SKM-1 treated with dmso at 0.1 percent for 144 hours (cell line): ENCODE measurements around the gene KIF3B.

Experiments
- DNase-seq: peaks from one replicate; lab custom pipeline; 2025; ENCODE audit not compliant: unreplicated experiment; lab: John Stamatoyannopoulos, UW

Gene KIF3B

DNA sequence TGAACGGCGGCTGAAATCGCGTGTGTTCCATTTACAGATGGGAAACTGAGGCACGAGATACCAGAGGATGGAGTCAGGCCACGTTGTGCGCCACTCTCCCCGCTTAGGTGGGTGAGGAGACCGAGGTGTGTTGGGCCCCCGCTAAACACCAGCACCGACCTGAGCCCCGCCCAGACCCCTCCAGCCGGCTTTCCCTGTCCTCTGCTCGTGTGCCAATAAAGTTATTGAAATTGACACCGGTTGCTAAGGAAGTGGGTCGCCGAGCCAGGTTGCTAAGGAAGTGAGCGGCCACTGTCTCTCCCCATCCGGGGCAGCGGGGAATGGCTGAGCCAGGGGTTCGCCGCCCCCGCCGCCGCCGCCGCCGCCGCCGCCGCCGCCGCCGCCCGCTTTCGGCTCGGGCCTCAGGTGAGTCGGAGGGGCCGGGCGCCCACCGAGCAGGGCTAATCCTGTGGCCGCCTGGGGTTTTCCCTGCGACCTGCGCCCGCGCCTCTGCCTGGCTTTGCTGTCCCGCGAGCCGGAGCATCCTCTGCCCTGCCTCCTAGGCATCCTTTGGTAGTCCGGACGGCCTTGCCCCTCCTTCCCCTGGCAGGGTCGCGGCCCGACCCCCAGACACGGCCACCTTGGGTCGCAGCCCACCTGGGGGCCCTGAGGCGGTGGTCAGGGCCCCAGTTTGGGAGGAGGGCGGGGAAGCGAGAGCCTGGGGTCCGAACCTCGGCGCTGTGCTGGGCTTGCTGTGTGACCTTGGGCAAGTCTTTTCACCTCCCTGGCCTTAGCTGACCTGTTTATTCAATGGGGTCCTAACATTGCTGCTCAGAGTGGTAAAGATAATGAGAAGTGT lies at the start of gene KIF3B:
Gene KIF3B (plus strand): TSS at position 291 of the 838 bp plus-strand sequence. CDS start 32,127 bp downstream, outside the sequence.
- DNase-seq = peak; percentile 90

DNA sequence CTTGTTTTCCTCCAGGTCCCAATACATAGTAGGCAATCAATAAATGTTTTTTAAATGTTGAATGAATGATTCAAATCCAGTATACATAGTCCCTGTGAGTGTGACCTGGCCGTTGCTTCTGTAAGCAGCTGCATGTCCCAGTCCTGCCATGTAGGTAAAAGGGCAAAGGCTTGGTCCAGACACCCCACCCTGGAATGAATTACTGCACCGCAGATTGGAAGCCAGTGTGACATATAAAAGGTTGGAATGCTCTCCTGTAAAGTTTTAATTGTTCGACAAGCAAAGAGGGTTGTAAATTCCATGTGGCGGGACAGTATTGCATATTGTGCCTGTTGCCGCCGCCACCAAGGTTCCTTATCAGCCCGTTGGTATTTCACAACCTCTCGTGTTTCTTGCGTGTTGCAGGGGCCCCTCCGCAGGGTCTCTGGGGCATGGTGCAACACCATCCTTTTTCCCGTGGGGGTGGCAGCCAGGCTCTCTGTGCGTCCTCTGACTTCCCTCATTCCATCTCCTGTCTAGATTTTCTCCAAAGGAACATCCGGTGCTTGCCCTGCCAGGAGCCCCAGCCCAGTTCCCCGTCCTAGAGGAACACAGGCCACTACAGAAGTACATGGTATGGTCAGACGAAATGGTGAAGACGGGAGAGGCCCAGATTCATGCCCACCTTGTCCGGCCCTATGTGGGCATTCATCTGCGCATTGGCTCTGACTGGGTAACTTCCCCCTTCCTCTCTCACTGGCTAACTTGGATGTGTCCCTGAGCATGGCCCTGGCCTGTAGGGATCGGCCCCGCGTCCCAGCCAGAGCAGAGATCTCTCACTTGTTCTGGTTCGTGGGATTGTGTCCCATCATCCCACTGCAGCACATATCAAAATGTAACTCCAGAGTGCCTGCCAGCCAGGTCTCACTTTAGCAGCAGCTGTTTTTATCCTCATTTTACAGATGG lies 49.4 kb upstream of the KIF3B start:
- peak; percentile 92 for DNase-seq

DNA sequence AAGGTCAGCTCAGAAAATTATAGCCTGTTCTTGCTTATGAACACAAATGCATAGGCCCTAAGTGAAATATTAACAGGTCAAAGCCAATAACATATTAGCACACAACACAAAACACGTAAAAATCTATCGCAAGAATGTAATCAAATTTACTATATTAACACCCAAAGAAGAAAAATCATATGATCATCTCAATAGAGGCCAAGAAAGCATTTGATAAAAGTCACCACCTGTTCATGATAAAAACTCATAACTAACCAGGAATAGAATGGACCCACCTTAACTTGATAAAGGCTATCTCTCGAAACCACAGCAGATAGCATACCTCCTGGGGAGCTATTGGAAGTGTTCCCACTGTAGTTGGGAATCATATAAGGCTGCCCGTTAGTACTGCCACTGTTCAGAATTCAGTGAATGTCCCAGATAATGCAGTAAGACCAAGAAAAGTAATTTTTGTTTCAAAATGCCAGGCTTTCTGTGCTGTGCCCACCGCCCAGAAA lies 48.2 kb upstream of the KIF3B start:
- DNase-seq = no peak

DNA sequence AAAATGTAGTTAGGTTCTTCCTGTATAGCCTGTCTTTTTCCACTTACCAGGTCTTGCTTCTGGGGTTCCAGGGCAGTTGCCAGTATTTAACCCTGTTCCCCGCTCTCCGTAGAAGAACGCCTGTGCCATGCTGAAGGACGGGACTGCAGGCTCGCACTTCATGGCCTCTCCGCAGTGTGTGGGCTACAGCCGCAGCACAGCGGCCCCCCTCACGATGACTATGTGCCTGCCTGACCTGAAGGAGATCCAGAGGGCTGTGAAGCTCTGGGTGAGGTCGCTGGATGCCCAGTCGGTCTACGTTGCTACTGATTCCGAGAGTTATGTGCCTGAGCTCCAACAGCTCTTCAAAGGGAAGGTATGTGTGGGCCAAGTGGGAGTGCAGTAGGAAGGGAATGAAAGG lies 46.7 kb upstream of the KIF3B start:
- no peak for DNase-seq

DNA sequence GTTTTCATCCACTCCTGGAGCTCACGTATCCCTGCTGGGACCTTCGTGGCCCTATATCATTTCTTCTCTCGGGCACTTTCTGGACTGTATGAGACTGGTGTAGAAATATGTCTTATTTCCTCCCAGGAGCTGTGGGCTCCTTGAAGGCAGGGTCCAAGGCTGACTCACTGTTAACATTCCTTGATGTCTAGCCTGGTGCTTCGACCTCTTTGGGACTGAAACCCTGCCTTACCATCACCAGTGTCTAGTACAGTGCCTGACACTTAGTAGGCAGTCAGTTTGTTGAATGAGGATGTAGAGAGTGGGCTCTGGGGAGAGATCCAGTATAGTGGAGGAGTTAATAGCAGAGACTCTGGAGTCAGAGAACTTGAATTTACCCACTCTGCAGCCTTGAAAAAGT lies 46.2 kb upstream of the KIF3B start:
- DNase-seq = no peak

DNA sequence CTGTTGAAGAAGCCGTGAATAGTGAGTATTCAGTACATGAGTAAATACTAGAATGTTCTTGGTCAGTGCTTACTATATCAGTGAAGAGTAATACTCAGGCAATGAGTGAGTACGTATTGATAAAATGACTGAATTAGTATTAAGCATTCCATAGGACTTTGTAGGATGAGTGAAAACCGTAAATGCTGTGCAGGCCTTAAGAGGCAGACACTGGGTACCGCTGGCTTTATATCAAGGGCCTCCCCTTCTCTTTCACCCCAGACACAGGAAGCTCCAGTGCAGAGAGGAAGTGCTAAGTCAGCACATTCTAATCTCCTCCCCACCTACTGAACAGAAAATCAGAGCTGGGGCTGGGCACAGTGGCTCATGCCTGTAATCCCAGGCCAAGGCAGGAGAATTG lies 45.6 kb upstream of the KIF3B start:
- peak; percentile 47 for DNase-seq

DNA sequence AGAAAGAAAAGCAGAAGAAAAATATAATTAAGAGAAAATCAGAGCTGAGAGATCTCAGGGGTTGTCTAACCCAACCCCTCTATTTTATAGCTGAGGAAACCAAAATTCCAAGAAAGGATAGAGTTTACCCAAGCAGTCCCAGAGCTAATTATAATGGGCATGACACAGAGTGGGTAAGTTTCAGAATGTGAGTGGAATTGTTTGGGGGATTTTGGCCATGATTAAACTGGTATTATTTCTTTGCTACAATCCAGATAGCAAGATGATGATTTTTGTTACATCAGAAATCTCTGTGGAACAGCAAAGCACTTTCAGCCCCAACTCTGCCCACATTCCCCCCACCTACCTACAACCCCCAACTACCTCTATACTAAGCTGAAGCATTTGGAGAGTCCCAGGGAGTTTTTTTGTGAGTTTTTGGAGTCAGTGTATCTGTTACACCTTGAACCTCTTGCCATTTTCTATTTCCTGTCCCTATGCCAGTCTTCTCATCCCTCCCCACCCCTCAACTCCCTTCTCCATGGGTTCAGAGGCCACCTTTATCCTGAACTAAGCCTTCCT lies 45.0 kb upstream of the KIF3B start:
- DNase-seq = no peak

DNA sequence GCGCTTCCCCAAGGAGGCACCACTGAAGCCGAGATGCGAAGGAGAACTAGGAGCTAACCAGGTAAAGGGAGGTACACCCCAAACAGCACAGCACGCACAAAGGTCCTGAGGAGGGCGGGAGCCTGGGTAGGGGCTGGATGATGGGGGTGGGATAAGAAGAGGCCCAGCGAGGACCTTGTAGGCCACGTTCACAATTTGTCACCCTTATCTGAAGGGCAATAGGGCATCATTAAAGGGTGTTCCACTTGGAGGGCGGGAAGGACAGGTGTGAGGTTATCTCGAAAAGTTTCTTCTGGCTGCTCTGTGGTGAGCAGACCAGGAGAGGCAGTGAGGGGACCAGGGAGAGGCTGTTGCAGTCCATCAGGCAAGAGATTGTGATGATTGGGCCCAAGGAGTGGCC lies 44.2 kb upstream of the KIF3B start:
- no peak for DNase-seq

DNA sequence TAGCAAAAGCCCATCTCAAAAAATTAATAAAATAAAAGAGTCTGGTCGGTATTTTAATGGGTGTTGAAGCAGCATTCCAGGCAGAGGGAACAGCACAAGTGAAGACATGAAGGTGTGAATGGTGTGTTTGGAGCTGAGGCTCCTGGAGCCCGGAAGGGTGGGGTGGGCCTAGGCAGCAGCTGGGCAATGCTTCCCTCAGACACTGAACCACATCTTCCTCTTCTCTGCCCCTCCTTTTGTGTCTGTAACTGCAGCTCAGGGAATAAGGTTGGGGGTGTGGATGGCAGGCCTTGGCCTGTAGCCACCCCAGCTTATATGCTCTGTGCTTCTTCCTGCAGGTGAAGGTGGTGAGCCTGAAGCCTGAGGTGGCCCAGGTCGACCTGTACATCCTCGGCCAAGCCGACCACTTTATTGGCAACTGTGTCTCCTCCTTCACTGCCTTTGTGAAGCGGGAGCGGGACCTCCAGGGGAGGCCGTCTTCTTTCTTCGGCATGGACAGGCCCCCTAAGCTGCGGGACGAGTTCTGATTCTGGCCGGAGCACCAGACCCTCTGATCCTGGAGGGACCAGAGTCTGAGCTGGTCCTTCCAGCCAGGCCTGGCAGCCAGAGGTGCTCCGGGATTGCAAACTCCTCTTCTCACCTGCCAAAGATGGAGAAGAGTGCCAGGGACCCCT lies 43.2 kb upstream of the KIF3B start:
- peak; percentile 74 for DNase-seq

DNA sequence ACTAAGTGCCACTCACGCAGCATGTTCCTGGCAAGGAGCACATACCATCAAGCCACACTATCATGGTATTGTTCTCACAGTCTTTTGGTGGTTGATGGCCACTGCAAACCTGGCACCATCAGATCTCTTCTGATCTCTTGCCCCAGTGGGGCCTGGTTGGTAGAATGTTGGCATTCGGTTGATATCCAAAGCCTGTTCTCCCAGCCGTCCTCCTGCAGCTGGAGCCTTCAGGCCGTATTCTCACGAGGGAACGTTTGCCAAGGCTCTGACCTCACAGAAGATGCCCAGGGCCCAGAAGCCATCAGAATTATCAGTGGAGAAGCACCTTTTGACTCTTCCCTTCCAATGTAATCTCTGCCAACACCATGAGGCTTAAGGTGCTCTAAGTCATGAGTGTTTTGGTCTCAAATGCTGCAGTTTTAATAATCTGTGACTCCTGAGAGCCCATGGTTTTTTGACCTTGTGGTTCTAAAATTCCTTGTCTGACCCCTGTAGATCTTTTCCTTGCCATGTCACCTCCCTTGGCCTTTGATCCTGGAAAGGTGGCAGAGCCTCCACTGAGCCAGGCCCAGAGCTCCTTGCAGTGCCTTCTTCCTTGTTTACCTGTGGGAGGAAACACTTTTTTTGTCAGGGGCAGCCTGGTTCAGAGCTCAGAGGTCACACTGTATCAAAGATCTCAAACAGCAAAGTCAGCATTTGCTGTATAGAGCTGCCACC lies 42.0 kb upstream of the KIF3B start:
- no peak for DNase-seq

DNA sequence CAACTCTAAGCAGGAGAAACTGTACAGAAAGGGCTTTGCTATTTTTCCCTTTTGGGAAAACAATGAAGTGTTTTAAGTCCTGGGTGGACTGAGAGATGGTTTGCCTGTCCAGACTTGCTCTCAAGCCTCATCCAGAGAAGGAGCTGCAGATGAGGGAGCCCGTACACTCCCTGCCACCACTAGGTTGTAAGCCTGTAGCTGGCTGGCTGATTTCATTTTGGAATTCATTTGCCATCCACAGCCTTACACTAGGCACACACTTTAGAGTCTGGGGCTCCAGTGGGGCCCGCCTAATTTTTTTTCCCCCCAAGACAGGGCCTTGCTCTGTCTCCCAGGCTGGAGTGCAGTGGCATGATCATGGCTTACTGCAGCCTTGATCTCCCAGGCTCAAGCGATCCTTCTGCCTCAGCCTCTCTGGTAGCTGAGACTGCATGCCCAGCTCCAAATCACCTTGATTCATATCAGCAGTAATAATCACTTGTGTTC lies 41.4 kb upstream of the KIF3B start:
- DNase-seq = no peak

DNA sequence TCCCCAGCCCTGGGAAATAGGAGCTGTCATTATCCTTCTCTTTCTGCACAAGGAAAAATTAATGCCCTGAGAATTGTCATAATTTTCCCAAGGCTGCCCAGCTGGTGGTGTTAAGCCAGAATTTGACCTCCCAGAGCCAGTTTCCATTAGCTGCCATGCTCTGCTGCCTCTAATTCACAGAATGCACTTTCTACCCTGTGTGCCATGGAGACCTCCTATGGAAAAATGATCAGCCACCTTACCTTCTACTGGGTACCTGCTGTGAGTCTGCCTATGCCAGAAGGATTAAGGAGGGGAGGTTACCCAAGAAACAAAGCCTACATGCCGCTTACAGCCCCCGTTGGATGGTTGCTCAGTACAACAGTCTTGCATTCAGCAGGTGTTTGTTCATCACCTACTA lies 40.6 kb upstream of the KIF3B start:
- no peak for DNase-seq

DNA sequence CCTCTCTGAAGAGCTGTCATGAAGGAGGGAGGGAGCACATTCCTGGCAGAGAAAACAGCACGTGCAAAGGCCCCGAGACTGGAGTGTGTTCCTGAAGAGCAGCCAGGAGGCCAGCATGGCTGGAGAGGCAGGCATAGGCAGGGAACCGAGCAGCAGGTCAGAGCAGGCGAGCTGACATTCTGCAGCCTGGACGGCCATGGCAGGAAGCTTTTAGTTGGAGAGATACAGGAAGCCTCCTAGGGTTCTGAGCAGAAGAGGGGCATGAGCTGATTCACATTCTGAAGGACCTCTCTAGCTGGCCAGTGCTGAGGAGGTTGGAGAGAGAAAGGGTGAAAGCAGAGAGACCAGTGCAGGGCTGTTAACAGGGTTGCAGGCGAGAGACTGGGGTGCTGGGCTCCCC lies 40.0 kb upstream of the KIF3B start:
- DNase-seq = no peak

DNA sequence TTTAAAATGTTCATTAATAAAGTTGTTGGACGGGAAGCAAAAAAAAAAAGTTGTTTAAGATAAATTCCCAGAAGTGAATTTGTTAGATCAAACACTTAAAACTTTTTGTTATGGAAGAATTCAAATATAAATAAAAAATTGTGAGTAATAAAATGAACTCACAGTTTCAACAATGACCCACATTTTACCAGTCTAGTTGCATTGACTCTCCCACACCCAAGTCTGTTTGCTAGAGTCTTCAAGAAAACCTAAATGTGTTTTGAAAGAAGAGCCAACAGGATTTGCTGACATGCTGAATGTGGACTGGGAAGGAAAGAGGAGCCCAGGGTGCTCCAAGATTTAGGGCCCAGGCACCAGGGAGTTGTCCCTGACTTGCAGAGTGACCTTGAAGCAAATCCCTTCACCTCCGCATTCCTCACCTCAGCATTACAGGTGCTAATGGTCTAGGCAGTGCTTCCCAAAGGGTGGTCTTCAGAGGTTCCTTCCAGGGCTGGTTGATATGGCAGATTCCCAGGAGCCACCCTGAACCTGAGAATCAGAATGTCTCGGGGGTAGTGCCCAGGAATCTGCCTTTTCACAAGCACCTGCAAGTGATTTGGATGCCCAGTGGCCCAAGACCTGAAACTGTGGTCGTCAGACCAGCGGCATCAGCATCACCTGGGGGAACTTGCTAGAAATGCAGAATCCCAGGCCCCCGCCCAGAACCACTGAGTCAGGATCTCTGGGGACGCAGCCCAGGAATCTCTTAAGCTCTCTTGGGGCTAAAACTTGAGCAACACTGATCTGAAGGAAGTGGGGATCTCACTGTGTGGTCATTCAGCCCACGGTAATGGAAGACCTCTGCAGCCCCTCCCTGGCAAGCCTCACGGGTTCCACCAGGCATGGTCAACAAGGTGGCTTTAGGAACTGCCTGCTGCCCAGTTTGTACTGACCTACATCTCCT lies 38.7 kb upstream of the KIF3B start:
- DNase-seq = no peak

DNA sequence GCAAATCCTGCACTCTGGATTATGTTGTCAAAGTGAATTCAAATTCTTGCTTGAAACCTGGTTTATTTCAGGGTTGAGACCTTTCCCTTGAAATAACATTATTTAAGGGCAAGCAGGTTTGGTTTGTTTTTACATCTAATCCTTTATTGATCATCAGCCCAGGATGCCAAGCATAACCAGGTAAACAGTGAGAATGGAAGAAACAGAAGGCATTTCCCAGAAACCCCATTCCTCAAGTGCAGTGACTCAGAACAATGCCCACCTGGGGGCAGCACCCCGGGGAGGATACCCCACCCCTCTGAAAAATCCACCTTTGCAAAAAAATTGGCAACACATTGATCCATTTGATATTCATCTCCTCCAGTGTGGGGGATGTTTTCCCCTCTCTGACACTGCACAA lies 37.2 kb upstream of the KIF3B start:
- DNase-seq = no peak

DNA sequence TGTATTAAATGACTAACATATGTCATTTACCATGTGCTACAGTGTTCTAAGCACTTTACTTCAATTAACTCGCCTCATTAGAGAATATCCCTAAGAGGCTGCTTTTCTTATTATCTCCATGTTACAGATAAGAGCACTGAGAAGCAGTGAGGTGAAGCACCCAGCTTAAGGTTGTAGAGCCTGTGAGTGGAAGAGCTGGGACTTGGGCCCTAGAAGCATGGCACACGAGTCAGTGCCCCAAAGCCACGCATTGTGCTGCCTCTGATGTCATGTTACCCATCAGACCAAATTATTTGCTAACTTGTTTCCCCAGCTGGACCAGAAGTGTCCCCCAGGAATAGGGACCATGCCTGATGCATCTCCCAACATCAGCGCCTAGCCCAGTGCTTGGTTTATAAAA lies 35.6 kb upstream of the KIF3B start:
- DNase-seq = no peak

DNA sequence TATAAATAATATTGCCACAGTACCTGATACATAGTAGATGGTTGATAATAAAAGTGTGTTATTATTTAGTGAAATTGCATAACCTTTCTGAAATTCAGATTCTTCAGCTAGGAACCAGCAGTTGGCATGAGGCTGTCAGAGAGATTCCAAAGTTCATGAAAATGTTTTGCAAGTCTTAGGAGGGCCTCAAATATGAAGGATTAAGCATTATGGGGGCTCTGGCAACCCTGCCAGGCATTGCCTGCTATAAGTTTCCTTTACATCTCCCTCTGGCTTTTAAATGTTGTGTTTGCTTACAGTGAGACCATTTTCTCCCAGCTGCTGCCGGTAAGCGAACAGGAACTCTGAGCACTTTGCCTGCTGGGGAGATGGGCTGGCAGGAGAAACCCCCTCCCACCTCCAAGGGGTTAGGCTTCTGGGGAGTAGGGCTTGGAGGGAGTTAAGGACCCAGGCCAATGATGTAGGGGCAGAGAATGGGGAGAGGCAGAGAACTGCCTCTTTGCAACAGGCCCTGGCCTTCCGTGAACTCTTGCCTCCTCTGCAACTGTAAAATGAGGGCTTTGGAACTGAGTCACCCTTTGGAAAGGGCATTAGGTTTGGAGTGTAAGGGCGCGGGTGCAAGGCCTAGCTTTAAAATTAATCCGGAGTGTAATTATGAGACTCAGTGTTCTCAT lies 33.2 kb upstream of the KIF3B start:
- no peak for DNase-seq

DNA sequence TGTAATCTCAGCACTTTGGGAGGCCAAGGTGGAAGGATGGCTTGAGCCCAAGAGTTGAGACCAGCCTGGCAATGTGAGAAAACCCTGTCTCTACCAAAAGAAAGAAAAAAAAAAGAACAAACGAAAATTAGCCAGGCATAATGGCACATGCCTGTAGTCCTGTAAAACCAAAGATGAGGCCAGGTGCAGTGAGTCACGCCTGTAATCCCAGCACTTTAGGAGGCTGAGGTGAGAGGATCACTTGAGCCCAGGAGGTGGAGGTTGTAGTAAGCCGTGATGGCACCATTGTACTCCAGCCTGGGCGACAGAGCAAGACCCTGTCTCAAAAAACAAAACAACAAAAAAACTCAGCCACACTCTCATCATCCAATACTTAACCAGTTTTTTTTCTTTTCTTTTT lies 32.5 kb upstream of the KIF3B start:
- no peak for DNase-seq
